NT2/D1 (cell line): Measurements from ENCODE around the gene DEF6.
A peak's percentile ranks its signal among the peaks of the same experiment; 100 is the strongest.

Experiments used
- DNase-seq: peaks from one replicate; pipeline ENCODE4 v3.0.0-alpha.2; 2011; ENCODE audit warnings: low read depth, low spot score
- H3K27me3 ChIP-seq: 2 replicates; pipeline ENCODE4 v1.6.0; 2011; ENCODE audit warnings: mild to moderate bottlenecking; ENCODE audit not compliant: insufficient read length, insufficient read depth
- H3K36me3 ChIP-seq: 2 replicates; pipeline ENCODE4 v1.6.1; 2011; ENCODE audit warnings: mild to moderate bottlenecking, low read length, mixed read lengths; ENCODE audit not compliant: insufficient read depth, insufficient read length
- H3K4me1 ChIP-seq: 2 replicates; pipeline ENCODE4 v1.5.1; 2011; ENCODE audit not compliant: insufficient read depth, insufficient read length
- H3K4me3 ChIP-seq: 2 replicates; pipeline ENCODE4 v1.5.1; 2011; ENCODE audit warnings: low read depth; ENCODE audit not compliant: insufficient read length
- H3K9ac ChIP-seq: 2 replicates; pipeline ENCODE4 v1.6.0; 2011; ENCODE audit warnings: low read depth; ENCODE audit not compliant: insufficient read length
- H3K9me3 ChIP-seq: 2 replicates; pipeline ENCODE4 v1.5.1; 2011; ENCODE audit warnings: mild to moderate bottlenecking, low read length; ENCODE audit not compliant: insufficient read depth
- SUZ12 ChIP-seq: IDR thresholded peaks from 2 replicates; pipeline ENCODE4 v1.6.1; 2011; ENCODE audit not compliant: insufficient read length, insufficient read depth; ENCODE audit errors: extremely low read depth
- YY1 ChIP-seq: IDR thresholded peaks from 2 replicates; pipeline ENCODE4 v1.6.1; 2011; ENCODE audit not compliant: insufficient read length, insufficient read depth
- ZNF274 ChIP-seq: IDR thresholded peaks from 2 replicates; pipeline ENCODE4 v1.6.1; 2011; ENCODE audit warnings: mild to moderate bottlenecking, low read depth, low read length

The DEF6 gene

DNA sequence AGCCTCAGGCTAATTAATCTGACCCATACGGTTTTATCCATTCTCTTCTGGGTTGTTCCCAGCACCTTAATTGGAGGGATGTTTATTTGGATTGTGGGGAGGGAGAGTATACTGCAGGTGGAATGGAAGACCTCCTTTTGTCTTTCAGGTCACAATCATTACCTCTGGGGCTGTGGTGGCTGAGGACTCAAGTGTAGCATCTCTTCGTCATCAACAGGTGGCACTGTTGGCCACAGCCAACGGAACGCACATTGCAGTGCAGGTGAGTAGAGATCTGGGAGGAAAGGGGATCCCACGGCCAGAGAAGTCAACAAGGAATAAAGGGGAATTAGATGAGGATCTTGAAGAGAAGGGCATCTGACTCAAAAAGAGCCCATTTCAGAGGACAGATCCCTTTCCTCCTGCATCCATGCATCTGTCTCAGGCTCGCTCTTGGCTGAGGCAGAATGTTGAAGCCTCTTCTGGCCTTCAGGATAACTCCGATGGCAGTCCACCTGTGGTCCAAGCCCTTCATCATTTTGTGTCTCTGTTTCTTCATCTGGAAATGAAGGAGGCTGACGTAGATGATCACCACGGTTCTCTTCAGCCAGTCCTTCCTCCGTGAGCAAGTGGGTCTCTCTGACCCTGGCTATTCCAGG is 3.2 kb upstream of the DEF6 start:
- no peak for TF ChIP-seq YY1
- no peak for TF ChIP-seq ZNF274
- TF ChIP-seq SUZ12 = no peak
- peaks cover 59% of the 10 kb centered on the region for H3K36me3 ChIP-seq
- DNase-seq = peak; percentile 42

DNA sequence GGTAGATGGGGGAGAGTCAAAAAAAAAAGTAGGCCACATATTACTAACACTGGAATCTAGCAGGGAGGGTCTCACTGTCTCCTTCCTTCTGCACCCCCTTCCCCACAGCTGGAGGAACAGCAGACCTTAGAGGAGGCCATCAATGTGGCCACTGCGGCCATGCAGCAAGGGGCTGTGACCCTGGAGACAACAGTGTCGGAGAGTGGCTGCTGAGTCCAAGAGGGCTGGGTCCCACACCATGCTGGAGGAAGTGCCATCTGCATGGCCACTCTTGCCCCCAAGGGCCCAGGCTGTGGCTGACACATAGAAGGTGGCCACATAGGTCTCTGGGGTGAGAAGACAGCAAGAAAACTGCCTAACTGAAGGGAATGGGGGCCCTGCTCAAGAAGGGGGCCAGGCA is 2.6 kb upstream of the DEF6 start:
- Histone ChIP-seq H3K4me3 (no peak overlapping the region), H3K36me3 (peaks cover 54% of the 10 kb centered on the region), H3K9ac (no peak overlapping the region), H3K9me3 (no peaks in the 10 kb centered on the region), H3K27me3 (no peaks in the 10 kb centered on the region), H3K4me1 (peaks cover 3% of the 10 kb centered on the region)
- DNase-seq = no peak
- TF ChIP-seq ZNF274 (no peak), SUZ12 (no peak), YY1 (no peak)

More for the DNA sequence above, 3.2 kb upstream of the DEF6 start:
- H3K4me3 ChIP-seq = no peak overlapping the region
- peaks cover 3% of the 10 kb centered on the region for H3K4me1 ChIP-seq
- no peak overlapping the region for H3K9ac ChIP-seq
- H3K9me3 ChIP-seq = no peaks in the 10 kb centered on the region
- H3K27me3 ChIP-seq = no peaks in the 10 kb centered on the region

DNA sequence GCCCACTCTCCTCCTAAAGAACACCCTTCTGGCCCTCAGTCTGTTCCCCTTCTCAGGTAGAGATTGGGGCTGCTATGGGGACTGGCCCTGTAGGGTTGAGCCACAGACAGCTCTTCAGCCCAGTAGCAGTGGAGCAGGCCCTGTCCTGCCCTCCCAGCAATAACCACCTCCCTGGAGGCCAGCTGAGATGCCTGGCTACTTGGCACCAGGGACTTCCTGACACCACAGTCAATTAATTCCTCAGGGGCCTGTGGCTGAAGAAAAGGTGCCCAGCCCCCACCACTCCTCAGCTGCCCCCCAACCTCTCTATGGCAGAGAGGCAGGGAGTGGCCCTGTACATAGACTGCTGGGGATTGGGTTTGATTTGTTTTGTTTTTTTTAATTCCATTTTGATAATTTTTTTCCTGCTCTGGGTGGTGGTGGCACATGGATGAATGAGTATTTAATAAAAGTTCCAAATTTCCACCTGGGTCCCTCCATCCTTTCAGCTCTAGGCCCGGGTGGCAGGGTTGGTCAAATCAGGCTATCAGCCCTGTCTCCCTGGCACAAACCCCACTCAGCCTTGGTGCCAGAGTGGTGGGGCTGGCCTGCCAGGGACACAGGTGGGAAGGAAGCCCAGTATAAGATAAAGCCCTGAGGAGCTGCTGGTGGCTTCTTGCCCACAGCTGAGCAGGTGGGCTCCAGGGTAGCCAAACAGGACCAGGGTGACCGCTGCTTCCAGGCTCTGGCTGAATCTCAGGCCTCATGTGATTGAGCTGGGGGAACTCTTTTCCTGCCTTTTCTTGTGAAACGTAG is 1.9 kb upstream of the DEF6 start:
- no peaks in the 10 kb centered on the region for H3K27me3 ChIP-seq

DNA sequence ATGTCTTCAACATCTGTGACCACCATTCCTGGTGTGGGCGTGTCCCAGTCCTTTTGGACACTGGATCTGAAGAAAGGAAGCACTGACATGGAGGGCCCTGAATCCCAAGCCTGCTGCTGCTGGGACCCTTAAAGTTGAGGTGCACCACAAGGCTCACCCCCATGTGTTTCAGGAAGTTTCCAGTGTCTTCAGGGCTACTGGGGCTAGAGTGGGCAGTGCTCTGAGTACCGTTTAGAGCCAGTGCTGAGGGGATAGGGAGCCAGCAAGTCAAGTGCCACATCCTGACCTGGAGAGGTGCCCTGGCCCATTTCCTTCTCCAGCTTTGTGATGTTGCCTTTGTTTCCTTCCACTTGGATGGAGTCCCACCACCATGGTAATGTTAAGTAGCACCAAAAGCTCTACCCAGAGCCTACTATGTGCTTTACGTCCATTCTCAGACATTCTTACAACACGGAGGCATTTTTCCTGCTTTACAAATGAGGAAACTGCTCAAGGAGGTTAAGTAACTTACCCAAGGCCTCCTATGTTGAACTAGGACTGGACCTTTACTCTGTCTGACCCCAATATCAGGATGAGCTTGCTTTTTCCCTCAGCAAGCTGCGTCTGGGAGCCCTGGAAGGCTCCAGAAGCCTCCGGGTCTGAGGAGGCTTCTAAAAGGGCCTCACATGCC is 552 bp upstream of the DEF6 start:
- Histone ChIP-seq H3K4me3 (no peak overlapping the region), H3K27me3 (no peaks in the 10 kb centered on the region), H3K9ac (peak overlapping the region; percentile 50), H3K36me3 (peaks cover 34% of the 10 kb centered on the region), H3K4me1 (peaks cover 3% of the 10 kb centered on the region), H3K9me3 (no peaks in the 10 kb centered on the region)
- no peak for DNase-seq
- TF ChIP-seq ZNF274 (no peak), SUZ12 (no peak), YY1 (no peak)

More for the DNA sequence above, 1.9 kb upstream of the DEF6 start:
- peaks cover 47% of the 10 kb centered on the region for H3K36me3 ChIP-seq
- peaks cover 3% of the 10 kb centered on the region for H3K4me1 ChIP-seq
- no peak for DNase-seq
- no peak overlapping the region for H3K4me3 ChIP-seq
- no peaks in the 10 kb centered on the region for H3K9me3 ChIP-seq
- TF ChIP-seq ZNF274 (no peak), SUZ12 (no peak), YY1 (no peak)
- H3K9ac ChIP-seq = no peak overlapping the region

DNA sequence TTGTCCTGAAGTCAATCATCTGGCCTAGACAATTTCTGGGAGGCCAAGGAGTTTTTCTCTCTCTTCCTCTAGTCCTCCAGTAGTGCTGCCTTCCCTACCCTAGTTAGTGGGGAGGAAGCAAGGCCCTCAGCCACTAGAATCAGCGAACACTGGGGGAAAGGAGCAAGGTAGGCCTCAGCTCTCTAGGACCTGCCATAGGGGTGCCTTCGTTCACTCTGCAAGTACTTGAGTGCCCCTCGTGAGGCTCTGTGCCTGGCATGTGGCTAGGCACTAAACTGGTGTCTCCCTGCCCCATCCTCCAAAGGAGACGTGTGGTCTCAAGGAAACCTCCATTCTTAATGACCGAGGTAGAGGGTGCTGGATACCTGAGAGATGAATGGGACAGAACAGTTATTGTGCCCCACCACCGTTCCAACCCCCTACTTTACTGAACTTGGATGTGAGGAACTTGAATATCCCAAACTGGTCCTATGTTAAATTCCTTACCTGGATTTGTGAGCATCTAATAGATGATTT is 1.1 kb downstream of the DEF6 start:
- Histone ChIP-seq H3K27me3 (no peaks in the 10 kb centered on the region), H3K9ac (no peak overlapping the region), H3K4me1 (peaks cover 6% of the 10 kb centered on the region), H3K9me3 (no peaks in the 10 kb centered on the region), H3K36me3 (peaks cover 21% of the 10 kb centered on the region), H3K4me3 (no peak overlapping the region)
- TF ChIP-seq SUZ12 (no peak), ZNF274 (no peak), YY1 (no peak)
- no peak for DNase-seq

DNA sequence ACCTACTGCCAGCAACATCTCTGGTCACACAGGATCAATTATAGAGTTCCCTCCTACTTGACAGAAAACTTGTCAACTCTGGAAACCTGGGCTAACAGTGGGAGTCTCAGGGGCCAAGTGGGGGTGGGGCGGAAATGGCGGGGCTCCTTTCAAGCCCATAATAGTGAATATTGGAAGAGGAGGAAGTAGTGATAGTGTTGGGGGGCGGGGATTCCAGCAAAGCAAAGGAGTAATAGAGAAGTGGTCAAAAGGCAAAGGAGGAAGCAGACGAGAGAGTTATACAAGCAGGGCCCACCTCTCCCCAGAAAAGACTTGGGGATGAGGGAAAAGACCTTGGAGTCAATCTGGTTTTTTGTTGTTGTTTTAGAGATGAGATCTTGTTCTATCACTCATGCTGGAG is 2.1 kb downstream of the DEF6 start:
- TF ChIP-seq SUZ12 = no peak
- Histone ChIP-seq H3K4me3 (no peak overlapping the region), H3K4me1 (peaks cover 6% of the 10 kb centered on the region), H3K27me3 (no peaks in the 10 kb centered on the region), H3K9me3 (no peaks in the 10 kb centered on the region), H3K36me3 (peaks cover 16% of the 10 kb centered on the region), H3K9ac (no peak overlapping the region)
- no peak for DNase-seq

DNA sequence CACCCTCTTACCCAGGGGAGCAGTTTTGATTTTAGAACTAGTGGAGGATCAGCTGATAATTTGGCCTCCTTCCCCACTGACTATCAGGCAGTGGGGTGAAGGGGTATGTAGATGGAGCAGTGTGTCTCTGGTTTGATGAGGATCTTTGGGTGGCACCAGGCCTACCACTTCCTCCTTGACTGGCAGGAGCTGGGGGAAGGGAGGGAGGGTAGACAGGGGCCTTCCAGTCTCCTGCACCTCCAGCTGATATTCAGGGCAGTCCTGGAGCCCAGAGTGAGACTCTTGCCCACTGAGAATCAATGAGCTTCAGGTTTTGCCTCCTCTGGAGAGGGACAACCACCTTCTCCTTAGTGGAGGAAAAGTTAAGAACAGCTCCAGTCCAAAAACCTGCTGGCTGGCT is 3.2 kb downstream of the DEF6 start:
- Histone ChIP-seq H3K9ac (no peak overlapping the region), H3K27me3 (no peaks in the 10 kb centered on the region), H3K4me1 (peaks cover 6% of the 10 kb centered on the region), H3K9me3 (no peaks in the 10 kb centered on the region), H3K36me3 (peaks cover 7% of the 10 kb centered on the region), H3K4me3 (no peak overlapping the region)
- no peak for TF ChIP-seq SUZ12
- no peak for TF ChIP-seq YY1
- no peak for TF ChIP-seq ZNF274
- DNase-seq = no peak
